ENCODE results near the gene CLDN7. TPM values are rescaled to one million over a fixed set of nuclear protein-coding genes. Genes with fewer than 3 reads are reported as not detected.

Gene CLDN7
- polyA plus RNA-seq, 1 donor (not counting 4 experiments of a cell fraction or from before 2014, with no cell fraction given) = 6.3 TPM

GRCh38 chr17:7237761-7238419 is 24.4 kb downstream of the CLDN7 start:
- no peak for TF ChIP-seq EZH2 (IDR thresholded peaks at IDR 0.05; ENCODE audit: low read length)
- no peak for TF ChIP-seq CTCF (optimal IDR thresholded peaks at IDR 0.05 in 1 of 3, IDR thresholded peaks at IDR 0.05 in 1 of 3, conservative IDR thresholded peaks at IDR 0.05 in 1 of 3; ENCODE audit: extremely low read depth in 1 of 3, insufficient read depth in 2 of 3, low read length in 3 of 3)
- H3K27me3 ChIP-seq (ENCODE audit: control insufficient read depth, extremely low read depth, insufficient read depth, low read length) = no peaks in the 10 kb centered on the region
- peaks cover 51% of the 10 kb centered on the region for H3K79me2 ChIP-seq (ENCODE audit: control insufficient read depth, insufficient read depth, low read length)
- FAIRE-seq (no peak), DNase-seq (ENCODE audit: low read depth, low spot score) (no peak)
- H2AFZ ChIP-seq (ENCODE audit: control insufficient read depth, low read length) = no peak overlapping the region
- H3K4me1 ChIP-seq (ENCODE audit: control insufficient read depth, extremely low read depth, insufficient read depth, low read length) = peaks cover 38% of the 10 kb centered on the region
- peak overlapping the region; percentile 97 for H3K9ac ChIP-seq (ENCODE audit: control insufficient read depth, extremely low read depth, insufficient read depth, low read length)
- dilution Hi-C loops (cut with MboI; ENCODE audit: extremely low pct_ligation_motif_present, low sequenced_read_pairs) = no loop called here
- peaks cover 15 to 31% of the 10 kb centered on the region in 2 experiments for H3K36me3 ChIP-seq (ENCODE audit: control insufficient read depth in 2 of 2, extremely low read depth in 1 of 2, insufficient read depth in 2 of 2, low read length in 2 of 2)
- H3K9me3 ChIP-seq (ENCODE audit: control insufficient read depth, low read depth, low read length) = no peaks in the 10 kb centered on the region
- H3K4me3 ChIP-seq (ENCODE audit: control insufficient read depth in 2 of 3, extremely low read depth in 1 of 3, insufficient read depth in 2 of 3, low read depth in 1 of 3, low read length in 3 of 3) = peak overlapping the region; percentile 42 to 95 (median 90)
- peak overlapping the region; percentile 62 for H3K4me2 ChIP-seq (ENCODE audit: control insufficient read depth, extremely low read depth, insufficient read depth, low read depth, low read length)
- peak overlapping the region; percentile 84 for H3K27ac ChIP-seq (ENCODE audit: control insufficient read depth, insufficient read depth, low read length)
- H3K9me1 ChIP-seq (ENCODE audit: control insufficient read depth, extremely low read depth, insufficient read depth, low read length) = no peaks in the 10 kb centered on the region
- H4K20me1 ChIP-seq (ENCODE audit: control insufficient read depth, extremely low read depth, insufficient read depth, low read length) = no peaks in the 10 kb centered on the region

- peak overlapping the region; percentile 97 for H3K9ac ChIP-seq (ENCODE audit: control insufficient read depth, extremely low read depth, insufficient read depth, low read length)
- DNase-seq (ENCODE audit: low read depth, low spot score) = no peak
- dilution Hi-C loops (cut with MboI; ENCODE audit: extremely low pct_ligation_motif_present, low sequenced_read_pairs) = no loop called here
Measured at GRCh38 chr17:7237266-7237760, 25.0 kb downstream of the CLDN7 start.

More at GRCh38 chr17:7237266-7237760, 25.0 kb downstream of the CLDN7 start:
- no peaks in the 10 kb centered on the region for H3K9me1 ChIP-seq (ENCODE audit: control insufficient read depth, extremely low read depth, insufficient read depth, low read length)
- peaks cover 42% of the 10 kb centered on the region for H3K4me1 ChIP-seq (ENCODE audit: control insufficient read depth, extremely low read depth, insufficient read depth, low read length)
- peaks cover 15 to 31% of the 10 kb centered on the region in 2 experiments for H3K36me3 ChIP-seq (ENCODE audit: control insufficient read depth in 2 of 2, extremely low read depth in 1 of 2, insufficient read depth in 2 of 2, low read length in 2 of 2)
- no peaks in the 10 kb centered on the region for H3K27me3 ChIP-seq (ENCODE audit: control insufficient read depth, extremely low read depth, insufficient read depth, low read length)
- TF ChIP-seq EZH2 (IDR thresholded peaks at IDR 0.05; ENCODE audit: low read length) = no peak
- H3K9me3 ChIP-seq (ENCODE audit: control insufficient read depth, low read depth, low read length) = no peaks in the 10 kb centered on the region
- H3K79me2 ChIP-seq (ENCODE audit: control insufficient read depth, insufficient read depth, low read length) = peaks cover 55% of the 10 kb centered on the region
- peak overlapping the region; percentile 42 to 95 (median 90) for H3K4me3 ChIP-seq (ENCODE audit: control insufficient read depth in 2 of 3, extremely low read depth in 1 of 3, insufficient read depth in 2 of 3, low read depth in 1 of 3, low read length in 3 of 3)
- H3K27ac ChIP-seq (ENCODE audit: control insufficient read depth, insufficient read depth, low read length) = peak overlapping the region; percentile 70
- FAIRE-seq = no peak
- H2AFZ ChIP-seq (ENCODE audit: control insufficient read depth, low read length) = no peak overlapping the region
- no peaks in the 10 kb centered on the region for H4K20me1 ChIP-seq (ENCODE audit: control insufficient read depth, extremely low read depth, insufficient read depth, low read length)
- H3K4me2 ChIP-seq (ENCODE audit: control insufficient read depth, extremely low read depth, insufficient read depth, low read depth, low read length) = peak overlapping the region; percentile 62
